Caco-2 (cell line): Measurements from ENCODE around the gene TMEM37. TPM values are rescaled to one million over a fixed set of nuclear protein-coding genes. Genes with fewer than 3 reads are reported as not detected.

Experiments used
- BruUV-seq: library from RNA; stranded (reverse); fragments of 400-500 nt; replicated peaks from 2 replicates; lab custom pipeline; 2021; lab: Mats Ljungman, UMichigan
- CTCF ChIA-PET: fragments of 300-600 bp; sonication (Branson Sonifier 250); formaldehyde crosslinking; loops from one replicate; lab custom pipeline; 2022; ENCODE audit warnings: antibody characterized with exemption; lab: Charles Lee
- POLR2A ChIA-PET: fragments of 300-600 bp; sonication (Branson Sonifier 250); formaldehyde crosslinking; loops from one replicate; lab custom pipeline; 2022; ENCODE audit warnings: antibody characterized with exemption; lab: Charles Lee
- DNase-seq, 2 experiments: peaks; one replicate each; pipeline versions ENCODE4 v3.0.0 to v3.0.0-alpha.2; 2020 to 2022
- H3K27me3 ChIP-seq: replicated peaks from 2 replicates; pipeline ENCODE4 v1.6.0; 2011; ENCODE audit warnings: low read length; ENCODE audit not compliant: control insufficient read depth, insufficient read depth
- H3K36me3 ChIP-seq: 2 replicates; pipeline ENCODE4 v1.5.1; 2011; ENCODE audit warnings: low read length; ENCODE audit not compliant: control insufficient read depth, insufficient read depth
- H3K4me1 ChIP-seq: fragments of 250-450 bp; sonication (Bioruptor Pico); 2 replicates; pipeline ENCODE4 v1.5.1; 2020; ENCODE audit warnings: mild to moderate bottlenecking
- H3K4me3 ChIP-seq: 2 replicates; pipeline ENCODE4 v1.5.1; 2011; ENCODE audit warnings: low read depth, mild to moderate bottlenecking, control low read depth, low read length
- H3K9me3 ChIP-seq: fragments of 250-450 bp; sonication (Bioruptor Pico); 2 replicates; pipeline ENCODE4 v1.5.1; 2020; ENCODE audit warnings: mild to moderate bottlenecking, moderate library complexity
- H3K27ac Mint-ChIP-seq: one replicate; pipeline ENCODE4 v1.8.0; 2022; ENCODE audit warnings: mixed read lengths; ENCODE audit not compliant: unreplicated experiment
- H3K27me3 Mint-ChIP-seq: one replicate; pipeline ENCODE4 v1.8.0; 2022; ENCODE audit warnings: mixed read lengths; ENCODE audit not compliant: insufficient read depth, unreplicated experiment
- H3K36me3 Mint-ChIP-seq: one replicate; pipeline ENCODE4 v1.8.0; 2022; ENCODE audit warnings: mild to moderate bottlenecking, mixed read lengths; ENCODE audit not compliant: insufficient read depth, unreplicated experiment
- H3K4me1 Mint-ChIP-seq: one replicate; pipeline ENCODE4 v1.8.0; 2022; ENCODE audit warnings: low read depth, mixed read lengths; ENCODE audit not compliant: unreplicated experiment
- H3K4me3 Mint-ChIP-seq: one replicate; pipeline ENCODE4 v1.8.0; 2022; ENCODE audit warnings: mild to moderate bottlenecking, moderate library complexity, mixed read lengths; ENCODE audit not compliant: unreplicated experiment
- H3K9me3 Mint-ChIP-seq: one replicate; pipeline ENCODE4 v1.8.0; 2022; ENCODE audit warnings: mixed read lengths; ENCODE audit not compliant: unreplicated experiment
- CTCF ChIP-seq, 2 experiments: fragments of 200-600 bp in 1 of 2; IDR thresholded peaks; 1 replicate in 1 of 2; 2 replicates in 1 of 2; pipeline versions ENCODE4 v1.5.1 to v1.8.0; 2011 to 2022; ENCODE audit warnings: antibody characterized with exemption in 1 of 2, control low read depth in 1 of 2, inconsistent platforms in 1 of 2, low read depth in 1 of 2, low read length in 1 of 2, mild to moderate bottlenecking in 1 of 2, moderate library complexity in 1 of 2; ENCODE audit not compliant: insufficient read depth in 1 of 2, severe bottlenecking in 1 of 2, unreplicated experiment in 1 of 2
- intact Hi-C: fragments of 100-400 bp; cut with micrococcal nuclease; formaldehyde crosslinking; loops from one replicate; pipeline ENCODE4 v1.10.0; 2022; ENCODE audit not compliant: unreplicated experiment
- total RNA-seq: library from RNA; stranded (reverse); gene quantifications from 2 replicates; pipeline ENCODE4 v1.2.3, GENCODE V29; 2022

TMEM37 gene
- total RNA-seq, 1 experiment from 2014 or later, result 15.8 TPM

- H3K27me3 ChIP-seq, result no peaks in the 10 kb centered on the region
- peaks cover under 1% of the 10 kb centered on the region for H3K9me3 Mint-ChIP-seq
- TF ChIP-seq CTCF (IDR thresholded peaks at IDR 0.05; ENCODE audit: insufficient read depth in 1 of 2, low read depth in 1 of 2, low read length in 1 of 2, severe bottlenecking in 1 of 2, unreplicated experiment in 1 of 2), result no peak
- H3K4me1 ChIP-seq, result peaks cover 8% of the 10 kb centered on the region
- POLR2A ChIA-PET, result no interaction called here
- DNase-seq, result no peak
- H3K4me3 Mint-ChIP-seq, result no peak overlapping the region
- BruUV-seq, result no TSS peak
- intact Hi-C loops, result loop anchor here (5.0 kb wide), 2 partner anchors 87 to 93 kb away; no protein-coding TSS in a partner anchor
- no peaks in the 10 kb centered on the region for H3K36me3 Mint-ChIP-seq
- CTCF ChIA-PET, result interaction anchor here (0.6 to 1.9 kb wide), 2 partner anchors 71 to 125 kb away, joined by 3 to 7 read pairs; no protein-coding TSS in a partner anchor
- peaks cover 10% of the 10 kb centered on the region for H3K4me1 Mint-ChIP-seq
- H3K9me3 ChIP-seq, result no peaks in the 10 kb centered on the region
- H3K27me3 Mint-ChIP-seq, result no peaks in the 10 kb centered on the region
- H3K36me3 ChIP-seq, result no peaks in the 10 kb centered on the region
- no peak overlapping the region for H3K4me3 ChIP-seq
- H3K27ac Mint-ChIP-seq, result no peak overlapping the region
These were observed 26.5 kb upstream of the TMEM37 start for GRCh38 chr2:119405151-119405550.

- Mint-ChIP-seq H3K9me3 (peaks cover 16% of the 10 kb centered on the region), H3K27me3 (no peaks in the 10 kb centered on the region), H3K27ac (no peak overlapping the region), H3K36me3 (no peaks in the 10 kb centered on the region), H3K4me3 (no peak overlapping the region), H3K4me1 (peaks cover 10% of the 10 kb centered on the region)
- Histone ChIP-seq H3K4me1 (peaks cover 6% of the 10 kb centered on the region), H3K36me3 (no peaks in the 10 kb centered on the region), H3K9me3 (peaks cover 6% of the 10 kb centered on the region; the same call in 1 of the 2 replicates), H3K4me3 (no peak overlapping the region), H3K27me3 (no peaks in the 10 kb centered on the region)
- TF ChIP-seq CTCF (IDR thresholded peaks at IDR 0.05; ENCODE audit: insufficient read depth in 1 of 2, low read depth in 1 of 2, low read length in 1 of 2, severe bottlenecking in 1 of 2, unreplicated experiment in 1 of 2), result peak; percentile 76 to 94
- ChIA-PET CTCF (interaction anchor here (1.4 kb wide), 1 partner anchor 69 kb away, joined by 5 read pairs; no protein-coding TSS in a partner anchor), POLR2A (no interaction called here)
- no TSS peak for BruUV-seq
- DNase-seq, result peak; percentile 59 to 73
- intact Hi-C loops, result loop anchor here (1.0 to 5.0 kb wide), 6 partner anchors 27 to 253 kb away; no protein-coding TSS in a partner anchor
These were observed 24.0 kb upstream of the TMEM37 start for GRCh38 chr2:119407430-119408220.

GRCh38 chr2:119408221-119408619 is 23.4 kb upstream of the TMEM37 start:
- ChIA-PET POLR2A (no interaction called here), CTCF (interaction anchor here (2.3 kb wide), 1 partner anchor 68 kb away, joined by 13 read pairs; no protein-coding TSS in a partner anchor)
- no peaks in the 10 kb centered on the region for H3K27me3 Mint-ChIP-seq
- peaks cover 10% of the 10 kb centered on the region for H3K4me1 Mint-ChIP-seq
- DNase-seq, result no peak
- no peaks in the 10 kb centered on the region for H3K36me3 Mint-ChIP-seq
- peaks cover 6% of the 10 kb centered on the region; the same call in 1 of the 2 replicates for H3K9me3 ChIP-seq
- no peak overlapping the region for H3K4me3 ChIP-seq
- intact Hi-C loops, result loop anchor here (5.0 kb wide), 2 partner anchors 84 to 96 kb away; no protein-coding TSS in a partner anchor
- BruUV-seq, result no TSS peak
- no peak for TF ChIP-seq CTCF (IDR thresholded peaks at IDR 0.05; ENCODE audit: insufficient read depth in 1 of 2, low read depth in 1 of 2, low read length in 1 of 2, severe bottlenecking in 1 of 2, unreplicated experiment in 1 of 2)
- H3K27ac Mint-ChIP-seq, result no peak overlapping the region
- no peak overlapping the region for H3K4me3 Mint-ChIP-seq
- H3K36me3 ChIP-seq, result no peaks in the 10 kb centered on the region
- H3K9me3 Mint-ChIP-seq, result peaks cover 16% of the 10 kb centered on the region
- no peaks in the 10 kb centered on the region for H3K4me1 ChIP-seq
- no peaks in the 10 kb centered on the region for H3K27me3 ChIP-seq
